Choroid plexus epithelial cell (primary cell): ENCODE data around the gene NPR1.
A peak's percentile ranks its signal among the peaks of the same experiment; 100 is the strongest.

Source experiments
- DNase-seq: peaks from one replicate; pipeline ENCODE4 v3.0.0-alpha.2; 2010; ENCODE audit warnings: low read depth
- H3K4me3 ChIP-seq: 2 replicates; pipeline ENCODE4 v1.5.1; 2011; ENCODE audit warnings: low read depth, mild to moderate bottlenecking, control low read depth, low read length, moderate library complexity
- CTCF ChIP-seq: conservative IDR thresholded peaks from 2 replicates; pipeline ENCODE4 v1.5.1; 2011; ENCODE audit warnings: low read depth, mild to moderate bottlenecking, control low read depth, inconsistent platforms, low read length, moderate library complexity

The NPR1 gene

GRCh38 chr1:153679337-153680119 is 1.0 kb downstream of the NPR1 start:
- no peak for DNase-seq
- peak overlapping the region; percentile 33 for H3K4me3 ChIP-seq
- no peak for TF ChIP-seq CTCF

- no peak for DNase-seq
- no peak for TF ChIP-seq CTCF
- no peak overlapping the region for H3K4me3 ChIP-seq
These were observed 1.6 kb downstream of the NPR1 start for GRCh38 chr1:153680120-153680403.

- DNase-seq, result no peak
- TF ChIP-seq CTCF, result no peak
- H3K4me3 ChIP-seq, result no peak overlapping the region
These were observed 4.2 kb downstream of the NPR1 start for GRCh38 chr1:153682730-153683129.

GRCh38 chr1:153683854-153684253 is 5.4 kb downstream of the NPR1 start:
- no peak for TF ChIP-seq CTCF
- no peak for DNase-seq
- H3K4me3 ChIP-seq, result no peak overlapping the region

GRCh38 chr1:153684892-153685291 is 6.4 kb downstream of the NPR1 start:
- no peak overlapping the region for H3K4me3 ChIP-seq
- no peak for DNase-seq
- no peak for TF ChIP-seq CTCF

GRCh38 chr1:153685544-153686340 is 7.3 kb downstream of the NPR1 start:
- no peak for TF ChIP-seq CTCF
- H3K4me3 ChIP-seq, result no peak overlapping the region
- DNase-seq, result no peak
